ENCODE data around the gene MYEF2.

DNA sequence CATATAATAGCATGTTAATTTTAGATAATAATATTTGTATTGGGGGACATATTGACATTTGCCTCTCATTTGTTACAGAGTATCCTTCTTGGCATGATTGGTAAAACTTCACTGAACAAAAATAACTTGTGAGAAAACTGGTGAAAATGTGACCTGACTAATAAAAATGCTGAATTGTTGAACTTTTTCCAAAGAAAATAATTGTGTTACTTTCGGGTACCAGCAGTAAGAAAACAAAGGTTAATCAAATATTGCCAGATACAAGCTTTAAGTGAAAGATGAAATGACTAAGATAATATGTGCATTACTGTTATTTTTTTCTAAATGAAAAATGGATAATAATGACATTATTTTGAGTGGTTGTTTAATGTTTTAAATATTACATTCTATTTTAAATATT is 43.2 kb upstream of the MYEF2 start:
- TF ChIP-seq EP300 (IDR thresholded peaks at IDR 0.05), result no peak
- TF ChIP-seq CTCF (IDR thresholded peaks at IDR 0.05), result no peak
- no peak for TF ChIP-seq POLR2AphosphoS5 (IDR thresholded peaks at IDR 0.05)
- TF ChIP-seq POLR2A (IDR thresholded peaks at IDR 0.05), result no peak
